ENCODE data around the gene COL15A1.

The COL15A1 gene

DNA sequence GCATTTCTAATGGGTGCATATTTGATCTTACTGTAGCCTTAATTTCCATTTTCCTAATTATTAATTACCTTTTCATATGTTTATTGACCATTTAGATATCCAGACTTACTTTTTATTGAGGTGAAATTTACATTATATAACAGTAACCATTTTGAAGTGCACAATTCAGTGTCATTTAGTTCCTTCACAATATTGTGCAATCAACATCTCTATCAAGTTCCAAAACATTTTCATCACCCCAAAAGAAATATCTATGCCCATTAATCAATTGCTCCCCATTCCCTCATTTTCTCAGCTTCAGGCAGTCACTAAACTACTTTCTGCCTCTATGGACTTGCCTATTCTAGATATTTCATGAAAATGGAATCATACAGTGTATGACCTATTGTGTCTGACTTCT, 5.9 kb downstream of the COL15A1 start:
- peaks cover 59% of the 10 kb centered on the region for H3K27me3 Mint-ChIP-seq (ENCODE audit: low read depth)

DNA sequence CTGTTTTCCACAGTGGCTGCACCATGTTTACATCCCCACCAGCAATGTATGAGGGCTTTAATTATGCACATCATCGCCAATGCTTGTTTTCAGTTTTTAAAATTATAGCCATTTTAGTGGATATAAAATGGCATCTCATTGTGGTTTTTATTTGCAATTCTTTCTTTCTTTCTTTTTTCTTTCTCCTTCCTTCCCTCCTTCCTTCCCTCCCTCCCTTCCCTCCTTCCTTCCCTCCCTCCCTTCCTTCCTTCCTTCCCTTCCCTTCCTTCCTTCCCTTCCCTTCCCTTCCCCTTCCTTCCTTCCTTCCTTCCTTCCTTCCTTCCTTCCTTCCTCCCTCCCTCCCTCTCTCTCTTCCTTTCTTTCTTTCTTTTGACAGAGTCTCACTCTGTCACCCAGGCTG, 6.6 kb downstream of the COL15A1 start:
- peaks cover 52% of the 10 kb centered on the region for H3K27me3 Mint-ChIP-seq (ENCODE audit: low read depth)
- no peaks in the 10 kb centered on the region for H3K9me3 Mint-ChIP-seq
- H3K36me3 Mint-ChIP-seq (ENCODE audit: low read depth): no peaks in the 10 kb centered on the region
- no peak overlapping the region for H3K4me3 Mint-ChIP-seq
- H3K27ac Mint-ChIP-seq: no peak overlapping the region
- H3K4me1 Mint-ChIP-seq (ENCODE audit: low read depth): no peaks in the 10 kb centered on the region

More for the DNA sequence above, 5.9 kb downstream of the COL15A1 start:
- no peaks in the 10 kb centered on the region for H3K36me3 Mint-ChIP-seq (ENCODE audit: low read depth)
- H3K4me1 Mint-ChIP-seq (ENCODE audit: low read depth): no peaks in the 10 kb centered on the region
- H3K9me3 Mint-ChIP-seq: no peaks in the 10 kb centered on the region
- H3K4me3 Mint-ChIP-seq: no peak overlapping the region
- no peak overlapping the region for H3K27ac Mint-ChIP-seq

DNA sequence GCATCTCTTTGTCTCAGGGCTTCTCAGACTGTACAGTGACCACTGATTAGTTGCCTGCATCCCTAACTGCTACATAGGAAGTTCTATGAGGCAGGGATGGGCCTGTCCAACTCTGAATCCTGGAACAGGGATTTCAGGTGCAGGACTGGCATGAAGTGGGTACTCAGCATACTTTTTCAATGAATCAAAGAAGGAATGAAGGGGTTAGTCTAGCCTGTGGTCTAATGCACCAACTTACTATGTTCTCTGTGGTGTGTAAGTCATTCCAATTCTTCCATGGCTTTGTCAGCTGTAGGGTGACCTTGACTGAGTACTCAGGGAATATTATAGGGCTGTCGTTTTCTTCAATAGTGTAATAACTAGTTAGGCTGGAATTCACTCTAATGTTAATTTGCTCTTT, 8.3 kb downstream of the COL15A1 start:
- no peak overlapping the region for H3K4me3 Mint-ChIP-seq
- H3K36me3 Mint-ChIP-seq (ENCODE audit: low read depth): no peaks in the 10 kb centered on the region
- peaks cover 5% of the 10 kb centered on the region for H3K9me3 Mint-ChIP-seq
- H3K27me3 Mint-ChIP-seq (ENCODE audit: low read depth): peaks cover 42% of the 10 kb centered on the region
- no peaks in the 10 kb centered on the region for H3K4me1 Mint-ChIP-seq (ENCODE audit: low read depth)
- H3K27ac Mint-ChIP-seq: no peak overlapping the region

DNA sequence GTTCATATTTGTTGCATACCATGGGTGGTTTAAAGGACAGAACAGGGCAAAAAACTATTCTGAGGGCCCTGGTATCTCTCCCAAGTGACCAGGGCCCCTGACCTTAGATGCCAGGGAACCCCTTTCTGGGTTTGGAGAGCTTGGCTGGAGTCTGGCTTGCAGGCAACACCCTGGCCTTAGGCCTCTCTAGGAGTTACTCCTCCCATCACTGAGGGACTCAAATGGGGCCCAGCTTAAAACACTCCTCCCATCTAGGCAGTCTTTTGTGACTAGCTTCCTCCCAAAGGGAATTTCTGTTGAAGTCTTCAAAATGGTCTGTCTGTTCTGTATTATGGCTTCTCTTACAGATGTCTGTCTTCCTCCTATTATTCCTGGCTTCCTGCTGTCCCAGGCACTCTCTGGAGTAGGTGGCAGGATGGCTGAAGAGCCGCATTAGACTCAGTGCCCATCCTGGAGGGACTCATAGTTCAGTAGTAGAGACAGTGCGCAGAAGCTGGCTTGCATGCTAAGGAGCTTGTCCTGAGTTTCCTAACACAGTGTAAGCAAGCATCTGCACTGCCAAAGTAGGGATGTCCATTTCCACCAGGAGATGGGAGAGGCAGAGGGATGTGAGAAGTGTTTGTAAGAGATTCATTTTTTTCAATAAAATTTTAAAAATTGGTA, 10.0 kb downstream of the COL15A1 start:
- Mint-ChIP-seq H3K27me3 (ENCODE audit: low read depth) (peaks cover 31% of the 10 kb centered on the region), H3K4me1 (ENCODE audit: low read depth) (no peaks in the 10 kb centered on the region), H3K9me3 (peaks cover 5% of the 10 kb centered on the region), H3K27ac (no peak overlapping the region), H3K4me3 (no peak overlapping the region), H3K36me3 (ENCODE audit: low read depth) (no peaks in the 10 kb centered on the region)

DNA sequence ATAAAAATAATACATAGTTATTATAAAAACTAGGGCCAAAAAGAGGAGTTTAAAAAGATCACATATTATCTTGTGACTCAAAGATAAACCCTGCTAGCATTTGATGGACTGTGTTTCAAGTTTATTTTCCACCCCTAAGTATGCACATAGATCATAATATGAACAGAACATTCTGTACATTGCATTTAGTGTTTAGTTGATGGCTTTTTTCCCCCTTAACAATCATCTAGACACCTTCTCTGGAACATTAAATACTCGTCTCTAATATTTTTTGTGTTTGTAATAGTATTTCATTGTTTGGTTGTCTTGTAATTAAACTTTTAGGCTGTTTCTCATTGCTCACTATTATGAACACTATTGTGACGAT, 10.5 kb downstream of the COL15A1 start:
- Mint-ChIP-seq H3K4me3 (no peak overlapping the region), H3K27ac (no peak overlapping the region), H3K36me3 (ENCODE audit: low read depth) (no peaks in the 10 kb centered on the region), H3K9me3 (peaks cover 5% of the 10 kb centered on the region), H3K4me1 (ENCODE audit: low read depth) (no peaks in the 10 kb centered on the region), H3K27me3 (ENCODE audit: low read depth) (peaks cover 26% of the 10 kb centered on the region)

DNA sequence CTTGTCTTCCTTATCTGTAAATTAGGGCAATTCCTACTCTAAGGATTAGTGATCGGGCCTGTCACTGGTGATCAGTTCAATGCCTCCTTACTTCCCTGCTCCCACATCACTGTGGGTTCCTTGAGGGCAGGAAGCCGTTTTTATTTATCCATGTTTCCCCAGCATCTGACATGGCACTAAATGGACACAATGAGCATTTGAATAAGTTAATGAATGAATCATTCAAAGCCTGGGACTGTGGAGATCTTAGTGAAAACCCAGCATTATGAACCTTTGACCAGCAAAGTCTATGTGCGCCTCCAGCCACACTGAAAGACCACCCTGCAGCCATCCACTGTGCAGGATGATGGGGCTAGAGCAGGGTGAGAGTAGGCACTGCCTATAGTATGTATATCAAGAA, 11.6 kb downstream of the COL15A1 start:
- Mint-ChIP-seq H3K9me3 (peaks cover 5% of the 10 kb centered on the region), H3K4me3 (no peak overlapping the region), H3K4me1 (ENCODE audit: low read depth) (no peaks in the 10 kb centered on the region), H3K36me3 (ENCODE audit: low read depth) (no peaks in the 10 kb centered on the region), H3K27ac (no peak overlapping the region), H3K27me3 (ENCODE audit: low read depth) (peaks cover 27% of the 10 kb centered on the region)

DNA sequence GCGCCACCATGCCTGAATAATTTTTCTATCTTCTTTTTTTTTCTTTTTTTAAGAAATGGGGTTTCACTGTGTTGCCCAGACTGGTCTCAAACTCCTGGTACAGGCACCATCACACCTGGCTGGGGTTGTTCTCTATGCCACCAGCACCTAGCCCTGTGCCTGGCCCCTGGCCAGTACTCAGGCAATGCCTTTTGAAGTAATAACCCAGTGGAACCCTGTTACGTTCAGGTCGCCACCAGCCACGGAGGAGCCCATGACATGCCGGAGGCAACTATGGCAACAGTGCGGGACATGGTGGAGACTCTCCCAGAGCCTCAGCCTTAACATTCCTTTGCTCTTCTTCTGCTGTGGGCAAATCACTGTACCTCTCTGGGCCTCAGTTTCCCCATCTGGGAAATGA, 14.1 kb downstream of the COL15A1 start:
- Mint-ChIP-seq H3K4me3 (no peak overlapping the region), H3K4me1 (ENCODE audit: low read depth) (no peaks in the 10 kb centered on the region), H3K36me3 (ENCODE audit: low read depth) (no peaks in the 10 kb centered on the region), H3K27ac (no peak overlapping the region), H3K9me3 (peaks cover 5% of the 10 kb centered on the region), H3K27me3 (ENCODE audit: low read depth) (peaks cover 39% of the 10 kb centered on the region)

DNA sequence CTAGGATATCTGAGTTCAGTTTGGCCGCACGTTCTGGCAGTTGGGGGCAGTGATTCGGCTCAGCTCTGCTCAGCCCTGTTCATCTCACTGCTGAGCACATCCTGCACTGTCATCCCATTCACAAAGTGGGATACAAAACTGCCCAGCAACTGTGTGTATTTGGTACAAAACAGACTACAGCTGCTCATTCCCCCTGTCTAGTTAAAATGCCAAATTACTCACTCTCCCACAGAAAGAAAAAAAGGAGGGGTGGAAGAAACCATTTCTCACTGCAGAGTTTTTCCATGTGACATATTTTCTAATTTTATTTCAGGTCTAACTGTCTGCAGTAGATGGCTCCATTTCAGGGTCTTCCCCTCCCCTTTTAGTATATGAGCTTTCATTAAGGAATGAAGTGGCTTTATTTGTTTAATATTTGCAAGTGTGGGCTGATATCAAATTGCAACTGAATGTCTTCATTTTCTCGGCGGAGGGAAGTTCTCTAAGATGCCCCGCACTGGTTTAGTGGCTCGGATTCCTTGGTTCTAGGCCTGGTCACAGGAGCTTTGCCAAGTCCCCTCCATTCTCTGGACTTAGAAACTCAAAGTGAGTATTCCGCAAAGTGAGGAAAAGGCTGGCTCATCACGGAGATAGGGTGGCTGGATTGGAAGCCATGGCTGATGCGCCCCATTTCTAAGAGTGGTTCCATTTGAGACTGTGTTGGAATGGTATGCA, 14.7 kb downstream of the COL15A1 start:
- Mint-ChIP-seq H3K4me1 (ENCODE audit: low read depth) (no peaks in the 10 kb centered on the region), H3K9me3 (peaks cover 5% of the 10 kb centered on the region), H3K36me3 (ENCODE audit: low read depth) (no peaks in the 10 kb centered on the region), H3K27ac (no peak overlapping the region), H3K4me3 (no peak overlapping the region), H3K27me3 (ENCODE audit: low read depth) (peaks cover 37% of the 10 kb centered on the region)

DNA sequence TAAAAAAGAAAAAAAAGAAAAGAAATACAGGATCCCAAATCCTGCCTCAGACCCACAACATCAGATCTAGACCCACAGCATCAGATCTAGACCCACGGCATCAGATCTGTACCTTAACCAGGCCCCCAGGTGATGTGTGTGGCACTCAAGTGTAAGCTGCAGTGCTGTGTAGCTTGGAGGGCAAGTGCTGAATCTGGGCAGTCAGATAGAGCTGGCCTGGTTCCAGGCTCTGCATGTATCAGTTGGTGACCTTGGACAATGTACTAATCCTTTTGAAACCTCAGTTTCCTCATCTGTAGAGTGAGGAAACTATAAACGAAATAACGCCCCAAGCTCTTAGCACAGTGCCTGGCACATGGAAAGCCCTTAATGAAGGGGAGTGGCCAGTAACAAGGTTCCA, 16.7 kb downstream of the COL15A1 start:
- Mint-ChIP-seq H3K9me3 (peaks cover 5% of the 10 kb centered on the region), H3K4me1 (ENCODE audit: low read depth) (no peaks in the 10 kb centered on the region), H3K27ac (no peak overlapping the region), H3K36me3 (ENCODE audit: low read depth) (no peaks in the 10 kb centered on the region), H3K27me3 (ENCODE audit: low read depth) (peaks cover 31% of the 10 kb centered on the region), H3K4me3 (no peak overlapping the region)

DNA sequence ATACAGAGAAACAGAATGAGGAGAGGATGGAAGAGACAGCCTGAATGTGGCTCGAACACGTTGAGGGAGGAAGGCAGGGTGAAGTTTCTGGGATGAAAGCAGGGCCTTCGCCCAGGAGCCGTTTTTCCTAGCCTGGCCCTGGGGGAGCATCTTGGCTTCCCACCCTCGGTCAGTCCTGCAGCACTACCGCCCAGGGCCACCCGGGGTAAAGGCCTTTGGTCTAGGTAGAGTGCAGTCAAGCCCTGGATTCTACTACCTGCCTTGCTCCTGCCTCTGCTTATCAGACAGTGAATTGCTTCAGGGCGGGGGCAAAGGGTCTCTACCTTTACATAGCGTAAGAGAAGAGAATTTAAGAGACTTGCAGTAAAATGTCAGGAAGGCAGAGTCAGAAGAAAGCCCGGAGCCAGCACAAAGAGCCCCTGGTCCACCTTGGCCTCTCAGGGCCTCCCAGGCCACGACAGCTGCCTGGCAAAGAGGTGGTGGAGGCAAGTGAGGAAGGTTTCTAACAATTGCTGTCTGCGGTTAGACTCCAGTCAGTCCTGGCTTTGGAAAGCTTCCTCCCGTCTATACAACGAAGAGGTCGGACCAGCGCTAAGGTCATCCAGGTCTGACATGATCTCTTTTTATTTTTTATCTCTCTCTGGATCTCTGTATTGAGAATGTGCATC, 17.9 kb downstream of the COL15A1 start:
- Mint-ChIP-seq H3K9me3 (peaks cover 2% of the 10 kb centered on the region), H3K36me3 (ENCODE audit: low read depth) (no peaks in the 10 kb centered on the region), H3K27me3 (ENCODE audit: low read depth) (peaks cover 28% of the 10 kb centered on the region), H3K4me3 (no peak overlapping the region), H3K4me1 (ENCODE audit: low read depth) (no peaks in the 10 kb centered on the region), H3K27ac (no peak overlapping the region)

DNA sequence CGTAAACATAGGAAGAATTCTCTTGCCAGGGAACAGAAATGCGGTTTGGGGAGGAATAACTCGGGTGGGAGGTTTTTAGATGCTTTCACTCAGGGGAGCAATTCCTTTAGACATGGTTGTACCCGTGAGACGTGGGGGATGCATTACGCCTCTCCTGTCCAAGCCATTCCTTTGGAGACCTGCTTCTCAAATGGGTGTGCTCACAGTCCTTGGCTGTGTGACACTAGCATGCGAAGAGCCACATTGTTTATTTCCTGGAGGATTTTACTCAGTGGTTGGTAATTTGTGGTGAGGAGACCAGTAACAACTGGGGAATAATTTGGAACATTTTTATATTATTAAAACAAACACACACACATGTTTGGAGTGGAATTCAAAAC, 18.5 kb downstream of the COL15A1 start:
- Mint-ChIP-seq H3K36me3 (ENCODE audit: low read depth) (no peaks in the 10 kb centered on the region), H3K27me3 (ENCODE audit: low read depth) (peaks cover 26% of the 10 kb centered on the region), H3K9me3 (no peaks in the 10 kb centered on the region), H3K4me1 (ENCODE audit: low read depth) (no peaks in the 10 kb centered on the region), H3K4me3 (no peak overlapping the region), H3K27ac (no peak overlapping the region)

DNA sequence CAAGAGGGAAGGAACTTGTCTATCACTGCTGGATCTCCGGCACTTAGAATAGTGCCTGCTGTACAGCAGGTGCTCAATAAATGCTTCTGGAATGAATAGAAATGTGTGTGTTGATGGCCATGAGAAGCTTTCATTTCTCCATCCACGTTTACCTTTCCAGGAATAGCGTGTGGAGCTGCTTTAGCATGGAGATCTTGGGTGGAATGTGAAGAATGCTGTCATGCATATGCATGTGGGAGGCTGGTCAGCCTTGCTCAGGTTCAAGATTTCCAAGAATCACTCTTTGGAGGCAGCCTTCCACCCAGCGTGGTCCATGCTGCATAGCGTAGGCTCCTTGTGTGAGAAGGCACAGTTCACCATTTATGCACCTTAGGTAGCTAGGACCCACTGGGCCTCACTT, 19.2 kb downstream of the COL15A1 start:
- Mint-ChIP-seq H3K4me3 (no peak overlapping the region), H3K4me1 (ENCODE audit: low read depth) (no peaks in the 10 kb centered on the region), H3K36me3 (ENCODE audit: low read depth) (no peaks in the 10 kb centered on the region), H3K9me3 (no peaks in the 10 kb centered on the region), H3K27me3 (ENCODE audit: low read depth) (peaks cover 26% of the 10 kb centered on the region), H3K27ac (no peak overlapping the region)

DNA sequence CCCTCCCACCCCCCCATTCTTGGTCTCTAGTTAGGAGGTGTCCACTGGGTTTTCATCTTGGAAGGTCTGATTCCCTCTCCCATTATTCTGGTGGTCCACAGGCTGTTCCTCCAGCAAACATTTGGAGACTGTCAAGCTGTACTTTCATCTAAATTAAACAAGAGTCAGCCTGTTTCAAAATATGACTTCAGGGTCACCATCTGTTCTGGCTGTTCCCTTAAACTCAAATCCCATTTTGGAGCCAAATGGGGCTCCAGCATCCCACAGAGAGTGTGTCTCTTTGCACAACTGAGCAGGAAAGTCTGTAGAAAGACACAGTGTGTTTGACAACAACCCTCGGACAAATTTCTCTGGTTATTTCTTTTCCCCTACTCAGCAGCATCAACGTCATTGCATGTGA, 20.5 kb downstream of the COL15A1 start:
- H3K27me3 Mint-ChIP-seq (ENCODE audit: low read depth): peaks cover 26% of the 10 kb centered on the region

DNA sequence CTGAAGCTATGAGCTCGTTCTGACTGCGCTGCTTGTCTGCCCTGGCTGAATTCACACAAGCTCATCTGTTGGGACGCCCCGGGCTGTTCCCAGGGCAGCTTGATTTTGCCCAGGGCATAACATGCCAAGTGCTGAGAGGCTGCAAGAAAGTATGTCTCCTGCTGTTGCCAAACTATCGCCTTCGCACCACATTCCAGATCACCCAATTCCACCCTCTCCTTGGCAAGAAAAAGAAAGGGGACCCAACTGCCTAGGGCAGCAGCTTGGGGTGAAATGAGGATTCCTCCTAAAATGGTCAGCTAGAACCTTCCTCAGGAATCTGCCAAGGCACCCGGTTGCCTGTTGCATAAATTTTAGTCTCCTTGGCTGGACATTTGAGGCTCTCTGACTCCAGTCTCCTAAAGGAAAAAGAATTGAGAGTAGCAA, 21.2 kb downstream of the COL15A1 start:
- H3K27ac Mint-ChIP-seq: no peak overlapping the region

More for the DNA sequence above, 20.5 kb downstream of the COL15A1 start:
- Mint-ChIP-seq H3K27ac (no peak overlapping the region), H3K4me1 (ENCODE audit: low read depth) (no peaks in the 10 kb centered on the region), H3K4me3 (no peak overlapping the region), H3K36me3 (ENCODE audit: low read depth) (no peaks in the 10 kb centered on the region), H3K9me3 (no peaks in the 10 kb centered on the region)

DNA sequence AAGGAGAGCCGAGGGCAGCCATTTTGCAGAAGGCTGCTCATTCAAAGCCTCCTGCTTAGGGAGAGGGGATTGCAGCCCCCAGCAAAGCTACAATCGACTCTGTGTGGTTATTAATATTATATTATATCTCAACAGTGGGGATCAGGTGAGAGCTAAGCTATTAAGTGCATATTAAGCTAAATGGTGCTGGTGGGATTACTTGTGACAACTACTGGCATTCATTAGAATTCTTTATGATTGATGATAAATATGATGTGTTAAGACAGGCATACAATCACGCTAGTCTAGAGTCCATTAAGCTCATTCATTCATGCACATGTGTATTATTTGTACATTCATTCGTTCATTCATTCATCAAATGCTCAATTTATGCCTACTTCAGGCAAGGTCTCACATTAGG, 23.0 kb downstream of the COL15A1 start:
- Mint-ChIP-seq H3K4me1 (ENCODE audit: low read depth) (no peaks in the 10 kb centered on the region), H3K27ac (no peak overlapping the region), H3K27me3 (ENCODE audit: low read depth) (peaks cover 12% of the 10 kb centered on the region), H3K4me3 (no peak overlapping the region), H3K36me3 (ENCODE audit: low read depth) (no peaks in the 10 kb centered on the region), H3K9me3 (no peaks in the 10 kb centered on the region)

More for the DNA sequence above, 21.2 kb downstream of the COL15A1 start:
- H3K4me1 Mint-ChIP-seq (ENCODE audit: low read depth): no peaks in the 10 kb centered on the region
- H3K9me3 Mint-ChIP-seq: no peaks in the 10 kb centered on the region
- no peaks in the 10 kb centered on the region for H3K36me3 Mint-ChIP-seq (ENCODE audit: low read depth)
- H3K4me3 Mint-ChIP-seq: no peak overlapping the region
- peaks cover 20% of the 10 kb centered on the region for H3K27me3 Mint-ChIP-seq (ENCODE audit: low read depth)

Measured in T-helper 1 cell treated with Interleukin-12 subunit alpha and Interleukin-12 subunit beta and Interleukin-4 antibody, amounts not matched to agents 30 μg/mL and 1 μg/mL, for 36 hours (primary cell).